RWPE1 (cell line): ENCODE results near the gene HMGCL.

Source experiments
- CTCF ChIA-PET: fragments of 350-600 bp; sonication (Branson Sonifier 250); formaldehyde crosslinking; extraction: SDS; loops from one replicate; lab custom pipeline; 2021; lab: Yijun Ruan, JAX
- POLR2A ChIA-PET: fragments of 400-600 bp; formaldehyde crosslinking; extraction: SDS; loops from one replicate; lab custom pipeline; 2020; ENCODE audit warnings: antibody characterized with exemption; ENCODE audit not compliant: low non-redundant PET; lab: Yijun Ruan, JAX
- DNase-seq: peaks from one replicate; pipeline ENCODE4 v3.0.0; 2012; ENCODE audit warnings: low spot score
- H3K27ac ChIP-seq: fragments of 450-650 bp; 2 replicates; pipeline ENCODE4 v1.5.1; 2017
- TF ChIP-seq, protein P1 (sequence below): fragments of 450-650 bp; conservative IDR thresholded peaks from 2 replicates; pipeline ENCODE4 v1.5.1; 2017; ENCODE audit warnings: low read depth, mild to moderate bottlenecking

HMGCL gene

DNA sequence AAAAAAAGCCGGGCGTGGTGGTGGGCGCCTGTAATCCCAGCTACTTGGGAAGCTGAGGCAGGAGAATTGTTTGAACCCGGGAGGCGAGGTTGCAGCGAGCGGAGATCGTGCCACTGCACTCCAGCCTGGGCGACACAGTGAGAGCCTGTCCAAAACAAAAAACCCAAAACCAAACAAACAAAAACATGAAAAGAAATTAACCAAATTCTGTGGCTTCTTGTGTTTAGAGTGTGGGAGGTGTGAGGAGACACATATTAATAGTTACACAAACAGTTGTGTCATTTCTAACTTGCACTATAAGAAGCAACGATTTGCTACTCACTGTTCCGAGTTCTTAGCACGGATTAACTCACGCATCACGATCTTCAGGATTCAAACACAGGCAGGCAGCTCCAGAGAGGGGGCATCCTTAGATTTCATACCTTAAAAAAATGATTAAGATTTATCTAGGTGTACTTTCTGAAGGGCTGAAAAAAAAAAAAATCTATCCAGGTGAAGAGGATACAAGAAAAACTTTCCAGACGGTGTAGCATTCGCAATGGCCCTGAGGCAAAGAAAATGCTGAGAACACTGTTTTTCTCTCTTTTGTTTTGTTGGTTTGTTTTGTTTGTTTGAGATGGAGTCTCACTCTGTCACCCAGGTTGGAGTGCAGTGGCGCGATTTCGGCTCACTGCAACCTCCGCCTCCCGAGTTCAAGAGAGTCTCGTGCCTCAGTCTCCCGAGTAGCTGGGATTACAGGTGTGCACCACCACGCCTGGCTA lies 713 bp upstream of the HMGCL start:
- H3K27ac ChIP-seq, result peak overlapping the region; percentile 86
- POLR2A ChIA-PET, result interaction anchor here (0.6 kb wide), 1 partner anchor 30 kb away, joined by 5 read pairs; no protein-coding TSS in a partner anchor

DNA sequence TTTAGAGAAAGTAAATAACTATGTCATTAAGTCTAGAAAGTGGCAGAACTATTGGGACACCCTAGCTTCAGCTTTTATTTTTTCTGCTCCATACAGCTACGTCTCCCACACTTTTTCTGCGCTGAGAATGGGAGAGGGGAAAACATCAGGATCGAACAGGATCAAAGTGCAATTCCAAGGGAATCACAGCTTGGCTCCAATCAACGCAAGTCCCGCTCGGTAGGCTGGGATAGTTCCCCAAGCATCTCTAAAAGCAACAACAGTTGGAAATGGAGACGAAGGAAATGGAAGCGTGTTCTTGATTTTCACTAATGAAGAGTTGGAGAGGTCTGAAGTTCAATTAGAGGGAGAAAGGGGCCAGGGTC lies 536 bp downstream of the HMGCL start:
- TF ChIP-seq, protein P1, sequence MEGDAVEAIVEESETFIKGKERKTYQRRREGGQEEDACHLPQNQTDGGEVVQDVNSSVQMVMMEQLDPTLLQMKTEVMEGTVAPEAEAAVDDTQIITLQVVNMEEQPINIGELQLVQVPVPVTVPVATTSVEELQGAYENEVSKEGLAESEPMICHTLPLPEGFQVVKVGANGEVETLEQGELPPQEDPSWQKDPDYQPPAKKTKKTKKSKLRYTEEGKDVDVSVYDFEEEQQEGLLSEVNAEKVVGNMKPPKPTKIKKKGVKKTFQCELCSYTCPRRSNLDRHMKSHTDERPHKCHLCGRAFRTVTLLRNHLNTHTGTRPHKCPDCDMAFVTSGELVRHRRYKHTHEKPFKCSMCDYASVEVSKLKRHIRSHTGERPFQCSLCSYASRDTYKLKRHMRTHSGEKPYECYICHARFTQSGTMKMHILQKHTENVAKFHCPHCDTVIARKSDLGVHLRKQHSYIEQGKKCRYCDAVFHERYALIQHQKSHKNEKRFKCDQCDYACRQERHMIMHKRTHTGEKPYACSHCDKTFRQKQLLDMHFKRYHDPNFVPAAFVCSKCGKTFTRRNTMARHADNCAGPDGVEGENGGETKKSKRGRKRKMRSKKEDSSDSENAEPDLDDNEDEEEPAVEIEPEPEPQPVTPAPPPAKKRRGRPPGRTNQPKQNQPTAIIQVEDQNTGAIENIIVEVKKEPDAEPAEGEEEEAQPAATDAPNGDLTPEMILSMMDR, result no peak
- POLR2A ChIA-PET, result interaction anchor here (1.4 kb wide), 1 partner anchor 10 kb away, joined by 4 read pairs; no protein-coding TSS in a partner anchor
- CTCF ChIA-PET, result interaction anchor here (0.6 to 0.7 kb wide), 2 partner anchors 9 to 246 kb away, joined by 3 to 4 read pairs; no protein-coding TSS in a partner anchor
- peak overlapping the region; percentile 86 for H3K27ac ChIP-seq
- no peak for DNase-seq

More for the DNA sequence above, 713 bp upstream of the HMGCL start:
- TF ChIP-seq, protein P1, result no peak
- CTCF ChIA-PET, result interaction anchor here (0.6 kb wide), 2 partner anchors 16 to 24 kb away, joined by 3 read pairs; no protein-coding TSS in a partner anchor
- no peak for DNase-seq

DNA sequence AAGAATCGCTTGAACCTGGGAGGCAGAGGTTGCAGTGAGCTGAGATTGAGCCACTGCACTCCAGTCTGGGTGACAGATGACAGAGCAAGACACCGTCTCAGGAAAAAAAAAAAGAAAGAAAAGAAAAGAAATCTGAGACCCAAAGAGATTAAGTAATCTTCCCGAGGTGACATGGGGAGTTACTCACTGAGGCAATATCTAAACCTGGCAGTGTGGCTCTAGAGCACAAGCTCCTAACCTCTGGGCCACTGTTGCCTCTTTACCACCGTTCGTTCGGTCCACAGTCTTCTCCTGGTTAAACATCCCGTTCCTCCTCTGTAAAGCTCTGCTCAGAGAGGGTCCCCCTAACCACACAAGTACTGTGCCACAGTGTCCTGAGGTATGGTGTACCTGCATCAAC lies 1.5 kb downstream of the HMGCL start:
- ChIA-PET POLR2A (interaction anchor here (1.4 kb wide), 1 partner anchor 11 kb away, joined by 4 read pairs; no protein-coding TSS in a partner anchor), CTCF (no interaction called here)
- TF ChIP-seq, protein P1, result no peak
- DNase-seq, result no peak
- H3K27ac ChIP-seq, result no peak overlapping the region

DNA sequence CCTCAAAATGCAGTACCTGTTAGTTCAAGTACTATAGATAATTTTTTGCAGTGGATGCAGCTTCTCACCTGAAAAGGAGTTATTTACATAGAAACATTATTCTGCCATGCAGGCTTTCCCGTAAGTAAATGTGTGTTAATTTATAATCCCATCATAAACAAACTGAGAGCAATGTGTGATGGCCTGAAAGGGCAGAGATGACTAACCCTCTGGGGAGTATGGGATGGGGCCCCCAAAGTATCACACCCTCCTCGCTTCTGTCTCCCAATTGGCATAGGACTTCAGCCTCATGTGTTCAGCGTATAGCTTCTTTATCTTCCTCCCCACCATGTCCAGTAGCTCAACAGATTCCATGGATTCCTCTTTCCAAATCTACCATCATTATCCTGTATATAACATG lies 7.6 kb downstream of the HMGCL start:
- ChIA-PET CTCF (no interaction called here), POLR2A (no interaction called here)
- TF ChIP-seq, protein P1, result no peak
- H3K27ac ChIP-seq, result no peak overlapping the region
- DNase-seq, result no peak

DNA sequence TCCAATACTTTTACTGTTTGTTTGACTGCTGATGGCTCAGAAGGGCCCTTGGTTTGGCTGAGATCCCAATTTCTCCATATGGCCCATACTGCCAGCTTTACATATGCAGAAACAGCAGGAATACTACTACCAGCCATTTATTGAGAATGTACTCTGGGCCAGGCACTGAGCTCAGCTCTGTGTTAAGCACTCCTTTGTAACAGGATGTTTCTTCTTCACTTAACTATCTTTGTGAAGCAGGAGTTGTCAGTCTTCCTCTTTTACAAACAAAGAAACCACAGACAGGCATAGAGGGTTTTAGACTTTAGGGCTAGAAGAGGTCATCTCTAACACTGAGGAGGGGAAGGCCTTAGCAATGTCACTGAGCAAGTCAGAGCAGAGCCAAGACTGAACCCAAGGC lies 8.3 kb downstream of the HMGCL start:
- TF ChIP-seq, protein P1, result no peak
- POLR2A ChIA-PET, result no interaction called here
- H3K27ac ChIP-seq, result no peak overlapping the region
- DNase-seq, result no peak
- CTCF ChIA-PET, result no interaction called here

DNA sequence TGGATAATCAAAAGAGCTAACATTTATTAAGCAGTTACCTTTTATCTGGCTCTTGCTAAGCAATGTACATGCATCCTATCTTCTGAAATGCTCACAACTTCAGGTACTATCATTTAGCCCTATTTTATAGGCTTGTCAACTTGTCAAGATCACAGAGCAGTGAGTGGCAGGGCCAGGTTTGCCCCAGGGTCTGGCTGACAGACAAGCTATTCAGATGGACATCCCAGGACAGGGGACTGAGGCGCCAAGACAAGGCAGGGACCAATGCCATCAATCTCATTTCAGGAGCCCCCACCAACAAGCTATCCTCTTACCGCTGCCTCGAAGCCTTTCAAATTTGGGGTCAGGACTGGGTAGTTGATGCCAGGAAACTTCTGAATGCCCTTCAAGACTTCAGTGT lies 8.9 kb downstream of the HMGCL start:
- DNase-seq, result no peak
- POLR2A ChIA-PET, result no interaction called here
- no peak overlapping the region for H3K27ac ChIP-seq
- CTCF ChIA-PET, result interaction anchor here (0.7 kb wide), 1 partner anchor 8 kb away, joined by 4 read pairs; no protein-coding TSS in a partner anchor
- TF ChIP-seq, protein P1, result no peak
